Lung (tissue), 16 donors: Measurements from ENCODE around the gene CYP2E1. TPM values are rescaled to one million over a fixed set of nuclear protein-coding genes. Genes with fewer than 3 reads are reported as not detected.

ENCODE experiments used
- ATAC-seq: fragments of 200-7000 bp; cut with Tn5 transposase; one replicate; pipeline ENCODE4 v1.9.1; 2020; ENCODE audit warnings: moderate number of reproducible peaks; ENCODE audit not compliant: insufficient read depth, low FRiP score
- DNase-seq, 3 donors: peaks; one replicate each; pipeline ENCODE4 v3.0.0-alpha.2; 2013 to 2017
- H3K27ac ChIP-seq, 2 donors: one replicate each; pipeline ENCODE4 v1.5.1; 2013; ENCODE audit warnings: mild to moderate bottlenecking in 2 of 2, moderate library complexity in 2 of 2, control low read depth in 1 of 2, inconsistent platforms in 1 of 2, low read depth in 1 of 2, low read length in 1 of 2
- H3K27me3 ChIP-seq, 3 donors: one replicate each; pipeline ENCODE4 v1.5.1; 2013; ENCODE audit warnings: low read length in 2 of 3; ENCODE audit not compliant: control insufficient read depth in 3 of 3, insufficient read depth in 3 of 3
- H3K36me3 ChIP-seq, 4 donors: one replicate each; pipeline ENCODE4 v1.5.1; 2013; ENCODE audit warnings: low read length in 4 of 4, mild to moderate bottlenecking in 1 of 4, moderate library complexity in 1 of 4; ENCODE audit not compliant: control insufficient read depth in 4 of 4, insufficient read depth in 4 of 4
- H3K4me1 ChIP-seq, 5 donors: one replicate each; pipeline ENCODE4 v1.5.1; 2013; ENCODE audit warnings: low read length in 5 of 5, mild to moderate bottlenecking in 2 of 5, moderate library complexity in 1 of 5; ENCODE audit not compliant: control insufficient read depth in 5 of 5, insufficient read depth in 5 of 5
- H3K4me3 ChIP-seq: one replicate; pipeline ENCODE4 v1.5.1; 2013; ENCODE audit warnings: mild to moderate bottlenecking, control low read depth, moderate library complexity
- H3K9ac ChIP-seq, 2 donors: one replicate each; pipeline ENCODE4 v1.5.1; 2013; ENCODE audit warnings: low read length in 2 of 2, control low read depth in 1 of 2; ENCODE audit not compliant: insufficient read depth in 1 of 2
- H3K9me3 ChIP-seq, 4 donors: one replicate each; pipeline ENCODE4 v1.5.1; 2013; ENCODE audit warnings: low read length in 3 of 4, mild to moderate bottlenecking in 1 of 4, moderate library complexity in 1 of 4; ENCODE audit not compliant: control insufficient read depth in 4 of 4, insufficient read depth in 3 of 4
- WGBS, 2 donors: extraction: QIAGEN DNeasy Blood & Tissue Kit; methylation state at CpG; one replicate each; pipeline ENCODE4 v1.1.7; 2013; 5-methylcytosine and 5-hydroxymethylcytosine counted together
- long read RNA-seq, 5 donors: transcript quantifications; one replicate each; lab custom pipeline, GENCODE V29; 2026
- polyA plus RNA-seq, 2 donors: library from polyadenylated mRNA; stranded (reverse); fragments of 200-250 nt; gene quantifications; one replicate each; pipeline ENCODE4 v1.2.1, GENCODE V29; 2013
- total RNA-seq, 2 donors: library from RNA; depleted of rRNA in 1 of 2; stranded (reverse); fragments of >200 nt in 1 of 2; gene quantifications; one replicate each; pipeline ENCODE4 v1.2.1, GENCODE V29; 2014 to 2021
- TF ChIP-seq, protein P1 (sequence below): IDR thresholded peaks from 2 replicates; pipeline ENCODE4 v1.5.1; 2012; ENCODE audit warnings: mild to moderate bottlenecking; ENCODE audit errors: control extremely low read depth, extremely low read depth
- donor health status: control.
- donor health status: control.
- donor health status: Bipolar disorder and iron deficiency.
- donor health status: healthy.
- donor health status: DM: yes; HTN: yes; CAD: no.

The CYP2E1 gene
- total RNA-seq (1 to 10 TPM; 1.1 to 1.9 TPM), polyA plus RNA-seq (1 to 10 TPM in 1 of 2 donors, under 1 TPM in 1; 0.26 to 1.2 TPM)
- long read RNA-seq, donor 1, result 0 reads
- long read RNA-seq, donor 2, result 0 reads
- long read RNA-seq, donor 3, result 0 reads
- long read RNA-seq, donor 4, partial matches to known transcripts, result 0 of 1 reads
- long read RNA-seq, donor 4, other reads (novel, unspliced or antisense), result 0 of 1 reads
- long read RNA-seq, donor 5, result 0 reads

DNA sequence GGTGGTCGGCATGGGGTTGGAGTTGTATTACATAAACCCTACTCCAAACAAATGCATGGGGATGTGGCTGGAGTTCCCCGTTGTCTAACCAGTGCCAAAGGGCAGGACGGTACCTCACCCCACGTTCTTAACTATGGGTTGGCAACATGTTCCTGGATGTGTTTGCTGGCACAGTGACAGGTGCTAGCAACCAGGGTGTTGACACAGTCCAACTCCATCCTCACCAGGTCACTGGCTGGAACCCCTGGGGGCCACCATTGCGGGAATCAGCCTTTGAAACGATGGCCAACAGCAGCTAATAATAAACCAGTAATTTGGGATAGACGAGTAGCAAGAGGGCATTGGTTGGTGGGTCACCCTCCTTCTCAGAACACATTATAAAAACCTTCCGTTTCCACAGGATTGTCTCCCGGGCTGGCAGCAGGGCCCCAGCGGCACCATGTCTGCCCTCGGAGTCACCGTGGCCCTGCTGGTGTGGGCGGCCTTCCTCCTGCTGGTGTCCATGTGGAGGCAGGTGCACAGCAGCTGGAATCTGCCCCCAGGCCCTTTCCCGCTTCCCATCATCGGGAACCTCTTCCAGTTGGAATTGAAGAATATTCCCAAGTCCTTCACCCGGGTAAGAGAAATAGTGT lies at the start of gene CYP2E1:
TSS of gene CYP2E1 (plus strand) at position 407 of the 632 bp plus-strand sequence. CDS start at position 440, 33 bp downstream.
- H3K4me1 ChIP-seq, result peaks cover 0 to 16% (median 0%) of the 10 kb centered on the region in 5 donors
- H3K9ac ChIP-seq, result no peak within 1 kb of the TSS
- DNase-seq, result no peak
- WGBS, 2 donors, result 75 to 81% methylated on average over 16 of the region's 16 CpGs
- ATAC-seq, result no peak
- H3K9me3 ChIP-seq, result peaks cover 0 to 23% (median 8%) of the 10 kb centered on the region in 4 donors
- H3K27ac ChIP-seq, result no peak within 1 kb of the TSS
- TF ChIP-seq, protein P1, sequence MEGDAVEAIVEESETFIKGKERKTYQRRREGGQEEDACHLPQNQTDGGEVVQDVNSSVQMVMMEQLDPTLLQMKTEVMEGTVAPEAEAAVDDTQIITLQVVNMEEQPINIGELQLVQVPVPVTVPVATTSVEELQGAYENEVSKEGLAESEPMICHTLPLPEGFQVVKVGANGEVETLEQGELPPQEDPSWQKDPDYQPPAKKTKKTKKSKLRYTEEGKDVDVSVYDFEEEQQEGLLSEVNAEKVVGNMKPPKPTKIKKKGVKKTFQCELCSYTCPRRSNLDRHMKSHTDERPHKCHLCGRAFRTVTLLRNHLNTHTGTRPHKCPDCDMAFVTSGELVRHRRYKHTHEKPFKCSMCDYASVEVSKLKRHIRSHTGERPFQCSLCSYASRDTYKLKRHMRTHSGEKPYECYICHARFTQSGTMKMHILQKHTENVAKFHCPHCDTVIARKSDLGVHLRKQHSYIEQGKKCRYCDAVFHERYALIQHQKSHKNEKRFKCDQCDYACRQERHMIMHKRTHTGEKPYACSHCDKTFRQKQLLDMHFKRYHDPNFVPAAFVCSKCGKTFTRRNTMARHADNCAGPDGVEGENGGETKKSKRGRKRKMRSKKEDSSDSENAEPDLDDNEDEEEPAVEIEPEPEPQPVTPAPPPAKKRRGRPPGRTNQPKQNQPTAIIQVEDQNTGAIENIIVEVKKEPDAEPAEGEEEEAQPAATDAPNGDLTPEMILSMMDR, result no peak
- no peaks in the 10 kb centered on the region for H3K36me3 ChIP-seq
- H3K4me3 ChIP-seq, result no peak within 1 kb of the TSS
- H3K27me3 ChIP-seq, result peaks cover 18 to 59% (median 21%) of the 10 kb centered on the region in 3 donors

DNA sequence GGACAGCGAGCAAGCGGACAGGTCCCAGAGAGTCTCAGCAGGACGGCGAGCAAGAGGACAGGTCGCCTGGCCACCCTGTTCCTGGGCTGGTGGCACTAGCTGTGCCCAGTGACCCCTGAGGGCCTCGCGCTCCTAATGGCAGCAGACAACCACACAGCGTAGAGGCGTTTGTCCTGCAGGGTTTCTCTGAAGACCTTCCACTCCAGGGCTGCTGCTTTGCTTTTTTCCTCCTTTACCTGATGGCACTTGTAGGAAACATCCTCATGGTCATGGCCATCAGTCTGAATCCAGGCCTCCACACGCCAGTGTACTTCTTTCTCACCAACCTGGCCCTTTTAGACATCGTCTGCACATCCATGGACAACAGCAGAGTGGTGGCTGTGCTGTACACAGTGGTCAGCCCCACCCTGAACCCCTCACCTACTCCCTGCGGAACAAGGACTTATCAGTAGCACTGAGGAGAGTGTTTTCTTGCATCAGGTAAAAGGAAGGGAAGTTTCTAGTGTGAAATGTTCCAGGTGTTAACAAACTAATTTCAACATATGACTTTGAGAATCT lies 46.0 kb upstream of the CYP2E1 start:
- H3K4me1 ChIP-seq, result no peaks in the 10 kb centered on the region
- H3K27me3 ChIP-seq, result peaks cover 0 to 3% (median 0%) of the 10 kb centered on the region in 3 donors
- 84 to 86% methylated on average over 11 to 12 of the region's 12 CpGs for WGBS, 2 donors

DNA sequence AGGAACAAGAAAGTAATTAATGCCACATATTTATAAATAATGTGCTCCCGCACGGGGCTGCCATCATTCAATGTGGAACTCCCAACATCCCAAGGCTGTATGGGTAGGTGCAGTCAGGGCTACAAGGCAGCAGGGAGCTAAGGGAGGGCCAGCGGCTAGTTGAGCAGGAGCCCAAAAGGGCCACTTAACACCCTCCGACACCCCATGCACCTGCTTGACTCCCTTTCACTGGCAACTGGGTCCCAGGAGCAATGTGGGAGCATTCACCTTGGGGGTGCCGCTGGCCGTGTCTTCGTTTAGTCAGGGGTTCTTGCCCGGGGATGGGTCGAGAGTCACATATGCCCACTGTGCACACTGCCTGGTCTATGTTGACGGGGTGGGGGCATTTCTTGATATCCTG lies 45.5 kb upstream of the CYP2E1 start:
- H3K36me3 ChIP-seq, result no peaks in the 10 kb centered on the region
- no peaks in the 10 kb centered on the region for H3K4me1 ChIP-seq
- ATAC-seq (no peak), DNase-seq (no peak)
- 84 to 88% methylated on average over 10 of the region's 10 CpGs for WGBS, 2 donors
- H3K27me3 ChIP-seq, result peaks cover 0 to 3% (median 0%) of the 10 kb centered on the region in 3 donors
- H3K27ac ChIP-seq, result no peak overlapping the region
- no peak overlapping the region for H3K4me3 ChIP-seq
- TF ChIP-seq, protein P1, result no peak
- peaks cover 0 to 10% (median 4%) of the 10 kb centered on the region in 4 donors for H3K9me3 ChIP-seq
- H3K9ac ChIP-seq, result no peak overlapping the region

More for the DNA sequence above, 46.0 kb upstream of the CYP2E1 start:
- TF ChIP-seq, protein P1, result no peak
- no peak for ATAC-seq
- Histone ChIP-seq H3K9me3 (peaks cover 0 to 10% (median 3%) of the 10 kb centered on the region in 4 donors), H3K9ac (no peak overlapping the region), H3K27ac (no peak overlapping the region), H3K36me3 (no peaks in the 10 kb centered on the region), H3K4me3 (no peak overlapping the region)
- DNase-seq, result no peak
